Measurements from ENCODE around the gene TESK2.

DNA sequence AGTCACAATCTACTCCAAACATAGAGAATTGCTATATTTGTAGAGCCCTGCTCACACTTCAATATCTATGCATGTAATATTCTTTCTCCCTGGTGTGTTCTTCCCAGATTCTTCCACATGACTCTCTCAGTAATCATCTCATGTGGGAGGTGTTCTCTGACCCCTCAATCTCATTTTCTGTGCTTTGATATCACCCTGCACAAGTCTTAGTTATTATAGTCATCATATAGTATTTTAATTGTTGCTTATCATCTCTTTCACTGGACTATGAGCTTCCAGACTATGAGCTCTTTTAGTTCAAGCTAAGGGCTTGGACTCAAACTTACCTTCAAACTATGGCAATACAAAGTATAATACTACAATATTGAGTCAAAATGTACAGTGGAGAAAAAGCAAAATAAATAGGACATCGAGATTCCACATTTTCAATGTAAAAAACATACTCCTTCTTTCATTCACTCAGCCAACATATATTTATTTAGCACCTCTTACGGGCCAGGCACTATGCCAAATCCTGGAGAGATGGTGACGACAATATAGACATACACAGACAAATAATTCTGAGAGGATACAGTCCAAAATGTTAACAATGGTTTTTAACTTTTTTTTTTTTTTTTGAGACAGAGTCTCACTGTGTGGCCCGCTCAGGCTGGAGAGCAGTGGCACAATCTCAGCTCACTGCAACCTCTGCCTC is 12.7 kb downstream of the TESK2 start:
- no peak for TF ChIP-seq POLR2A (IDR thresholded peaks at IDR 0.05)
- no peak for TF ChIP-seq POLR2AphosphoS5 (IDR thresholded peaks at IDR 0.05)
- TF ChIP-seq EP300 (IDR thresholded peaks at IDR 0.05) = no peak
- TF ChIP-seq, protein P1, sequence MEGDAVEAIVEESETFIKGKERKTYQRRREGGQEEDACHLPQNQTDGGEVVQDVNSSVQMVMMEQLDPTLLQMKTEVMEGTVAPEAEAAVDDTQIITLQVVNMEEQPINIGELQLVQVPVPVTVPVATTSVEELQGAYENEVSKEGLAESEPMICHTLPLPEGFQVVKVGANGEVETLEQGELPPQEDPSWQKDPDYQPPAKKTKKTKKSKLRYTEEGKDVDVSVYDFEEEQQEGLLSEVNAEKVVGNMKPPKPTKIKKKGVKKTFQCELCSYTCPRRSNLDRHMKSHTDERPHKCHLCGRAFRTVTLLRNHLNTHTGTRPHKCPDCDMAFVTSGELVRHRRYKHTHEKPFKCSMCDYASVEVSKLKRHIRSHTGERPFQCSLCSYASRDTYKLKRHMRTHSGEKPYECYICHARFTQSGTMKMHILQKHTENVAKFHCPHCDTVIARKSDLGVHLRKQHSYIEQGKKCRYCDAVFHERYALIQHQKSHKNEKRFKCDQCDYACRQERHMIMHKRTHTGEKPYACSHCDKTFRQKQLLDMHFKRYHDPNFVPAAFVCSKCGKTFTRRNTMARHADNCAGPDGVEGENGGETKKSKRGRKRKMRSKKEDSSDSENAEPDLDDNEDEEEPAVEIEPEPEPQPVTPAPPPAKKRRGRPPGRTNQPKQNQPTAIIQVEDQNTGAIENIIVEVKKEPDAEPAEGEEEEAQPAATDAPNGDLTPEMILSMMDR (IDR thresholded peaks at IDR 0.05) = no peak

All from sigmoid colon (tissue), 4 donors.